WTC11 (cell line): ENCODE data around the gene CALHM1. TPM values are rescaled to one million over a fixed set of nuclear protein-coding genes. Genes with fewer than 3 reads are reported as not detected.

ENCODE experiments used
- ATAC-seq: fragments of 200-7000 bp; cut with Tn5 transposase; 2 replicates; pipeline ENCODE4 v1.10.0; 2021; ENCODE audit warnings: mild to moderate bottlenecking, moderate library complexity
- CTCF ChIA-PET: fragments of 300-600 bp; sonication (Branson Sonifier 250); formaldehyde crosslinking; loops from one replicate; lab custom pipeline; 2021; ENCODE audit warnings: antibody characterized with exemption; lab: Charles Lee
- POLR2A ChIA-PET: fragments of 350-600 bp; sonication (Branson Sonifier 250); formaldehyde crosslinking; loops from one replicate; lab custom pipeline; 2021; ENCODE audit warnings: antibody characterized with exemption; lab: Charles Lee
- DNase-seq: peaks from one replicate; pipeline ENCODE4 v3.0.0; 2021; ENCODE audit warnings: low spot score
- H3K27ac Mint-ChIP-seq: 2 replicates; pipeline ENCODE4 v1.8.0; 2021; ENCODE audit warnings: mixed read lengths
- H3K27me3 Mint-ChIP-seq: 2 replicates; pipeline ENCODE4 v1.8.0; 2021; ENCODE audit warnings: low read depth, mild to moderate bottlenecking, moderate library complexity, mixed read lengths
- H3K36me3 Mint-ChIP-seq: 2 replicates; pipeline ENCODE4 v1.8.0; 2021; ENCODE audit warnings: mixed read lengths
- H3K4me1 Mint-ChIP-seq: 2 replicates; pipeline ENCODE4 v1.8.0; 2022; ENCODE audit warnings: mixed read lengths
- H3K4me3 Mint-ChIP-seq: 2 replicates; pipeline ENCODE4 v1.8.0; 2021; ENCODE audit warnings: mild to moderate bottlenecking, moderate library complexity, mixed read lengths
- H3K9me3 Mint-ChIP-seq: 2 replicates; pipeline ENCODE4 v1.8.0; 2021; ENCODE audit warnings: mixed read lengths
- ATF1 ChIP-seq: sonication (generic); formaldehyde crosslinking; IDR thresholded peaks from 2 replicates; pipeline ENCODE4 v1.8.1; 2023; ENCODE audit warnings: mild to moderate bottlenecking, moderate library complexity, missing genetic modification reagents
- CBFB ChIP-seq: sonication (generic); formaldehyde crosslinking; IDR thresholded peaks from 2 replicates; pipeline ENCODE4 v1.8.1; 2022; ENCODE audit warnings: mild to moderate bottlenecking, low read depth, missing genetic modification reagents
- JUN ChIP-seq: sonication (generic); formaldehyde crosslinking; IDR thresholded peaks from 2 replicates; pipeline ENCODE4 v1.8.0; 2023; ENCODE audit warnings: mild to moderate bottlenecking, missing genetic modification reagents
- KAT7 ChIP-seq: sonication (generic); formaldehyde crosslinking; IDR thresholded peaks from 2 replicates; pipeline ENCODE4 v1.8.1; 2023; ENCODE audit warnings: missing genetic modification reagents, mild to moderate bottlenecking, borderline replicate concordance
- NFE2L1 ChIP-seq: sonication (generic); formaldehyde crosslinking; IDR thresholded peaks from 2 replicates; pipeline ENCODE4 v1.8.1; 2023; ENCODE audit warnings: missing genetic modification reagents
- NFYB ChIP-seq: sonication (generic); formaldehyde crosslinking; conservative IDR thresholded peaks from 2 replicates; pipeline ENCODE4 v1.8.0; 2022; ENCODE audit warnings: low read depth, missing genetic modification reagents
- ZNF219 ChIP-seq: sonication (generic); formaldehyde crosslinking; IDR thresholded peaks from 2 replicates; pipeline ENCODE4 v1.8.0; 2023; ENCODE audit warnings: missing genetic modification reagents, mild to moderate bottlenecking, borderline replicate concordance
- ZNF263 ChIP-seq: sonication (generic); formaldehyde crosslinking; IDR thresholded peaks from 2 replicates; pipeline ENCODE4 v1.8.1; 2022; ENCODE audit warnings: low read depth, mild to moderate bottlenecking, moderate library complexity, missing genetic modification reagents
- ZNF317 ChIP-seq: sonication (generic); formaldehyde crosslinking; IDR thresholded peaks from 2 replicates; pipeline ENCODE4 v1.8.1; 2023; ENCODE audit warnings: low read depth, mild to moderate bottlenecking, moderate library complexity, missing genetic modification reagents, borderline replicate concordance
- ZNF671 ChIP-seq: fragments of 250-450 bp; sonication (Bioruptor Pico); IDR thresholded peaks from 2 replicates; pipeline ENCODE4 v1.8.0; 2021; ENCODE audit warnings: mild to moderate bottlenecking
- total RNA-seq: library from RNA; stranded (reverse); gene quantifications from 3 replicates; pipeline ENCODE4 v1.2.3, GENCODE V29; 2021
- TF ChIP-seq, protein P1 (sequence below): sonication (generic); formaldehyde crosslinking; IDR thresholded peaks from 2 replicates; pipeline ENCODE4 v1.8.0; 2023; ENCODE audit warnings: missing genetic modification reagents, mild to moderate bottlenecking, borderline replicate concordance
- TF ChIP-seq, protein P2 (sequence below): sonication (generic); formaldehyde crosslinking; conservative IDR thresholded peaks from 2 replicates; pipeline ENCODE4 v1.8.1; 2023; ENCODE audit warnings: mild to moderate bottlenecking, low read depth, missing genetic modification reagents, moderate library complexity
- TF ChIP-seq, protein P3 (sequence below): sonication (generic); formaldehyde crosslinking; IDR thresholded peaks from 2 replicates; pipeline ENCODE4 v1.8.0; 2022; ENCODE audit warnings: mild to moderate bottlenecking, missing genetic modification reagents
- TF ChIP-seq, protein P4 (sequence below): sonication (generic); formaldehyde crosslinking; IDR thresholded peaks from 2 replicates; pipeline ENCODE4 v1.8.1; 2022; ENCODE audit warnings: mild to moderate bottlenecking, missing genetic modification reagents, moderate library complexity, borderline replicate concordance
- TF ChIP-seq, protein P5 (sequence below): fragments of 250-450 bp; sonication (Bioruptor Pico); IDR thresholded peaks from 2 replicates; pipeline ENCODE4 v1.8.0; 2021; ENCODE audit warnings: mild to moderate bottlenecking
- TF ChIP-seq, protein P6 (sequence below): fragments of 250-450 bp; sonication (Bioruptor Pico); IDR thresholded peaks from 2 replicates; pipeline ENCODE4 v2.1.2; 2022; ENCODE audit warnings: mild to moderate bottlenecking, moderate library complexity
- TF ChIP-seq, protein P7 (sequence below): fragments of 250-450 bp; sonication (Bioruptor Pico); IDR thresholded peaks from 2 replicates; pipeline ENCODE4 v1.9.0; 2021; ENCODE audit warnings: mild to moderate bottlenecking
- TF ChIP-seq, protein P8 (sequence below): sonication (generic); formaldehyde crosslinking; conservative IDR thresholded peaks from 2 replicates; pipeline ENCODE4 v1.8.1; 2022; ENCODE audit warnings: mild to moderate bottlenecking, missing genetic modification reagents

CALHM1 gene
- total RNA-seq, 1 experiment from 2014 or later = 0.39 TPM

DNA sequence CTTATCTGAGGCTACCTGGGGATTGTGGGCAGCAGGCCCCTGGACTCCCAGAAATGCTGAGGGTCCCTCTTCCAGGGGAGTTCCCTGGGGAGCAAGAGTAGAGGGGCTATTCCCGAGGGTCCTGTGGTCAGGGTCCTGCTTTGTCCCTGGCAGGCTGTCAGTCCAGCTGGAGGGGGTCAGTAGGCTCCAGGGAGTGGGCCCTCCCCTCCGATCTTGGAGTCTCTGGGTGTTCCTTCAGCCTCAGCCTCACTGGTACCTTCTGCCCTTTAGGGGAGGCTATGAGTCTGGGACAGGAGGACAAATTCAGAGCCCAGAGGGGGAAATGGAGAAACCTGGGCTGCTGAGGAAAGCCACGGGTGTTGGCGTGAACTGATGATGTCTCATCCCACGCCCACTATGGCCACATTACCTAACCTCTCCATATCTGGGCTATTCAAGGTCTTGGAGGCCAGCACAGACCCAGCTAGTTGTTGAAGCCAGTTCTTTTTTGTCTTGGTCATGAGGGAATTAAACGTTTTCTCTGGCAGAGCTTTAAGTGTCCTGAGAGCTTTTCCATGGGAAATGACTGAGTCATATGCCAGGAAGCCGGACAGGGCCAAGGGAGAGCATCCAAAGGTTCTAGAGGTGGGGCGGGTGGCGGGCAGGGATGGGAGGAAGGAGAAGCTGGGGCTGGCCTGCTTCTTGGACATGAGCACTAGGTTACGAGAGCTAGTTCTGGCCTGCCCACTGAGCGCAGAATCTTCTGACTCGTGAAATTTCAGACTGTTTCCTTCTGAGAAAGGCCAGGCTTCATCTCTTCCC, 12.7 kb downstream of the CALHM1 start (continued):
- TF ChIP-seq, protein P1, sequence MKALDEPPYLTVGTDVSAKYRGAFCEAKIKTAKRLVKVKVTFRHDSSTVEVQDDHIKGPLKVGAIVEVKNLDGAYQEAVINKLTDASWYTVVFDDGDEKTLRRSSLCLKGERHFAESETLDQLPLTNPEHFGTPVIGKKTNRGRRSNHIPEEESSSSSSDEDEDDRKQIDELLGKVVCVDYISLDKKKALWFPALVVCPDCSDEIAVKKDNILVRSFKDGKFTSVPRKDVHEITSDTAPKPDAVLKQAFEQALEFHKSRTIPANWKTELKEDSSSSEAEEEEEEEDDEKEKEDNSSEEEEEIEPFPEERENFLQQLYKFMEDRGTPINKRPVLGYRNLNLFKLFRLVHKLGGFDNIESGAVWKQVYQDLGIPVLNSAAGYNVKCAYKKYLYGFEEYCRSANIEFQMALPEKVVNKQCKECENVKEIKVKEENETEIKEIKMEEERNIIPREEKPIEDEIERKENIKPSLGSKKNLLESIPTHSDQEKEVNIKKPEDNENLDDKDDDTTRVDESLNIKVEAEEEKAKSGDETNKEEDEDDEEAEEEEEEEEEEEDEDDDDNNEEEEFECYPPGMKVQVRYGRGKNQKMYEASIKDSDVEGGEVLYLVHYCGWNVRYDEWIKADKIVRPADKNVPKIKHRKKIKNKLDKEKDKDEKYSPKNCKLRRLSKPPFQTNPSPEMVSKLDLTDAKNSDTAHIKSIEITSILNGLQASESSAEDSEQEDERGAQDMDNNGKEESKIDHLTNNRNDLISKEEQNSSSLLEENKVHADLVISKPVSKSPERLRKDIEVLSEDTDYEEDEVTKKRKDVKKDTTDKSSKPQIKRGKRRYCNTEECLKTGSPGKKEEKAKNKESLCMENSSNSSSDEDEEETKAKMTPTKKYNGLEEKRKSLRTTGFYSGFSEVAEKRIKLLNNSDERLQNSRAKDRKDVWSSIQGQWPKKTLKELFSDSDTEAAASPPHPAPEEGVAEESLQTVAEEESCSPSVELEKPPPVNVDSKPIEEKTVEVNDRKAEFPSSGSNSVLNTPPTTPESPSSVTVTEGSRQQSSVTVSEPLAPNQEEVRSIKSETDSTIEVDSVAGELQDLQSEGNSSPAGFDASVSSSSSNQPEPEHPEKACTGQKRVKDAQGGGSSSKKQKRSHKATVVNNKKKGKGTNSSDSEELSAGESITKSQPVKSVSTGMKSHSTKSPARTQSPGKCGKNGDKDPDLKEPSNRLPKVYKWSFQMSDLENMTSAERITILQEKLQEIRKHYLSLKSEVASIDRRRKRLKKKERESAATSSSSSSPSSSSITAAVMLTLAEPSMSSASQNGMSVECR (CRISPR knock-in tag) = no peak
- TF ChIP-seq ZNF671 (CRISPR knock-in tag) (no peak), ZNF219 (CRISPR knock-in tag) (no peak), KAT7 (CRISPR knock-in tag) (no peak), JUN (CRISPR knock-in tag) (no peak), ATF1 (CRISPR knock-in tag) (no peak), NFE2L1 (CRISPR knock-in tag) (no peak), ZNF317 (CRISPR knock-in tag) (no peak)
- TF ChIP-seq, protein P2, sequence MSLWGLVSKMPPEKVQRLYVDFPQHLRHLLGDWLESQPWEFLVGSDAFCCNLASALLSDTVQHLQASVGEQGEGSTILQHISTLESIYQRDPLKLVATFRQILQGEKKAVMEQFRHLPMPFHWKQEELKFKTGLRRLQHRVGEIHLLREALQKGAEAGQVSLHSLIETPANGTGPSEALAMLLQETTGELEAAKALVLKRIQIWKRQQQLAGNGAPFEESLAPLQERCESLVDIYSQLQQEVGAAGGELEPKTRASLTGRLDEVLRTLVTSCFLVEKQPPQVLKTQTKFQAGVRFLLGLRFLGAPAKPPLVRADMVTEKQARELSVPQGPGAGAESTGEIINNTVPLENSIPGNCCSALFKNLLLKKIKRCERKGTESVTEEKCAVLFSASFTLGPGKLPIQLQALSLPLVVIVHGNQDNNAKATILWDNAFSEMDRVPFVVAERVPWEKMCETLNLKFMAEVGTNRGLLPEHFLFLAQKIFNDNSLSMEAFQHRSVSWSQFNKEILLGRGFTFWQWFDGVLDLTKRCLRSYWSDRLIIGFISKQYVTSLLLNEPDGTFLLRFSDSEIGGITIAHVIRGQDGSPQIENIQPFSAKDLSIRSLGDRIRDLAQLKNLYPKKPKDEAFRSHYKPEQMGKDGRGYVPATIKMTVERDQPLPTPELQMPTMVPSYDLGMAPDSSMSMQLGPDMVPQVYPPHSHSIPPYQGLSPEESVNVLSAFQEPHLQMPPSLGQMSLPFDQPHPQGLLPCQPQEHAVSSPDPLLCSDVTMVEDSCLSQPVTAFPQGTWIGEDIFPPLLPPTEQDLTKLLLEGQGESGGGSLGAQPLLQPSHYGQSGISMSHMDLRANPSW (CRISPR knock-in tag) = no peak
- TF ChIP-seq, protein P3, sequence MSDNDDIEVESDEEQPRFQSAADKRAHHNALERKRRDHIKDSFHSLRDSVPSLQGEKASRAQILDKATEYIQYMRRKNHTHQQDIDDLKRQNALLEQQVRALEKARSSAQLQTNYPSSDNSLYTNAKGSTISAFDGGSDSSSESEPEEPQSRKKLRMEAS (CRISPR knock-in tag) = no peak
- TF ChIP-seq, protein P4, sequence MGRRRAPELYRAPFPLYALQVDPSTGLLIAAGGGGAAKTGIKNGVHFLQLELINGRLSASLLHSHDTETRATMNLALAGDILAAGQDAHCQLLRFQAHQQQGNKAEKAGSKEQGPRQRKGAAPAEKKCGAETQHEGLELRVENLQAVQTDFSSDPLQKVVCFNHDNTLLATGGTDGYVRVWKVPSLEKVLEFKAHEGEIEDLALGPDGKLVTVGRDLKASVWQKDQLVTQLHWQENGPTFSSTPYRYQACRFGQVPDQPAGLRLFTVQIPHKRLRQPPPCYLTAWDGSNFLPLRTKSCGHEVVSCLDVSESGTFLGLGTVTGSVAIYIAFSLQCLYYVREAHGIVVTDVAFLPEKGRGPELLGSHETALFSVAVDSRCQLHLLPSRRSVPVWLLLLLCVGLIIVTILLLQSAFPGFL (CRISPR knock-in tag) = no peak
- TF ChIP-seq, protein P5, sequence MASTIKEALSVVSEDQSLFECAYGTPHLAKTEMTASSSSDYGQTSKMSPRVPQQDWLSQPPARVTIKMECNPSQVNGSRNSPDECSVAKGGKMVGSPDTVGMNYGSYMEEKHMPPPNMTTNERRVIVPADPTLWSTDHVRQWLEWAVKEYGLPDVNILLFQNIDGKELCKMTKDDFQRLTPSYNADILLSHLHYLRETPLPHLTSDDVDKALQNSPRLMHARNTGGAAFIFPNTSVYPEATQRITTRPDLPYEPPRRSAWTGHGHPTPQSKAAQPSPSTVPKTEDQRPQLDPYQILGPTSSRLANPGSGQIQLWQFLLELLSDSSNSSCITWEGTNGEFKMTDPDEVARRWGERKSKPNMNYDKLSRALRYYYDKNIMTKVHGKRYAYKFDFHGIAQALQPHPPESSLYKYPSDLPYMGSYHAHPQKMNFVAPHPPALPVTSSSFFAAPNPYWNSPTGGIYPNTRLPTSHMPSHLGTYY = no peak
- TF ChIP-seq, protein P6, sequence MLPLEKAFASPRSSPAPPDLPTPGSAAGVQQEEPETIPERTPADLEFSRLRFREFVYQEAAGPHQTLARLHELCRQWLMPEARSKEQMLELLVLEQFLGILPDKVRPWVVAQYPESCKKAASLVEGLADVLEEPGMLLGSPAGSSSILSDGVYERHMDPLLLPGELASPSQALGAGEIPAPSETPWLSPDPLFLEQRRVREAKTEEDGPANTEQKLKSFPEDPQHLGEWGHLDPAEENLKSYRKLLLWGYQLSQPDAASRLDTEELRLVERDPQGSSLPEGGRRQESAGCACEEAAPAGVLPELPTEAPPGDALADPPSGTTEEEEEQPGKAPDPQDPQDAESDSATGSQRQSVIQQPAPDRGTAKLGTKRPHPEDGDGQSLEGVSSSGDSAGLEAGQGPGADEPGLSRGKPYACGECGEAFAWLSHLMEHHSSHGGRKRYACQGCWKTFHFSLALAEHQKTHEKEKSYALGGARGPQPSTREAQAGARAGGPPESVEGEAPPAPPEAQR (CRISPR knock-in tag) = no peak

DNA sequence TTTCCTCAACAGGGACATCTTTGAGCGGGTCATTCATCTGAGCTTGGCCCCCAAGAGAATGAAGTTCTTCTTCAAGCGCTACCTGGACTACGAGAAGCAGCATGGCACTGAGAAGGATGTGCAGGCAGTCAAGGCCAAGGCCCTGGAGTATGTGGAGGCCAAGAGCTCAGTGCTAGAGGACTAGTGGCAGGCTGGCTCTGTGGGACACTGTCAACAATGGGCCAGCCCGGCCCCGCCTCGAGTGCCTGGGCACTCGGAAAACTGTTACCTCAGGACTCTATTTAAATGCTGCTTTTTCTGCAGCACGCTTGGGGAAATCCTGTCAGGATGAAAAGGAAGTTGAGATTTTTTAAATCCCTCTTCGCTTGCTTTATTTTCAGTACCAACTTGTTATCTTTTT, 13.3 kb downstream of the CALHM1 start:
- Mint-ChIP-seq H3K27me3 (no peaks in the 10 kb centered on the region), H3K9me3 (no peaks in the 10 kb centered on the region), H3K36me3 (peaks cover 57% of the 10 kb centered on the region), H3K4me3 (no peak overlapping the region), H3K27ac (no peak overlapping the region), H3K4me1 (no peaks in the 10 kb centered on the region)
- ATAC-seq = no peak
- ChIA-PET POLR2A (no interaction called here), CTCF (no interaction called here)
- TF ChIP-seq CBFB (CRISPR knock-in tag) (no peak), NFYB (CRISPR knock-in tag) (no peak), ZNF263 (no peak)
- TF ChIP-seq, protein P7, sequence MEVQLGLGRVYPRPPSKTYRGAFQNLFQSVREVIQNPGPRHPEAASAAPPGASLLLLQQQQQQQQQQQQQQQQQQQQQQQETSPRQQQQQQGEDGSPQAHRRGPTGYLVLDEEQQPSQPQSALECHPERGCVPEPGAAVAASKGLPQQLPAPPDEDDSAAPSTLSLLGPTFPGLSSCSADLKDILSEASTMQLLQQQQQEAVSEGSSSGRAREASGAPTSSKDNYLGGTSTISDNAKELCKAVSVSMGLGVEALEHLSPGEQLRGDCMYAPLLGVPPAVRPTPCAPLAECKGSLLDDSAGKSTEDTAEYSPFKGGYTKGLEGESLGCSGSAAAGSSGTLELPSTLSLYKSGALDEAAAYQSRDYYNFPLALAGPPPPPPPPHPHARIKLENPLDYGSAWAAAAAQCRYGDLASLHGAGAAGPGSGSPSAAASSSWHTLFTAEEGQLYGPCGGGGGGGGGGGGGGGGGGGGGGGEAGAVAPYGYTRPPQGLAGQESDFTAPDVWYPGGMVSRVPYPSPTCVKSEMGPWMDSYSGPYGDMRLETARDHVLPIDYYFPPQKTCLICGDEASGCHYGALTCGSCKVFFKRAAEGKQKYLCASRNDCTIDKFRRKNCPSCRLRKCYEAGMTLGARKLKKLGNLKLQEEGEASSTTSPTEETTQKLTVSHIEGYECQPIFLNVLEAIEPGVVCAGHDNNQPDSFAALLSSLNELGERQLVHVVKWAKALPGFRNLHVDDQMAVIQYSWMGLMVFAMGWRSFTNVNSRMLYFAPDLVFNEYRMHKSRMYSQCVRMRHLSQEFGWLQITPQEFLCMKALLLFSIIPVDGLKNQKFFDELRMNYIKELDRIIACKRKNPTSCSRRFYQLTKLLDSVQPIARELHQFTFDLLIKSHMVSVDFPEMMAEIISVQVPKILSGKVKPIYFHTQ (CRISPR knock-in tag) = no peak
- TF ChIP-seq, protein P8, sequence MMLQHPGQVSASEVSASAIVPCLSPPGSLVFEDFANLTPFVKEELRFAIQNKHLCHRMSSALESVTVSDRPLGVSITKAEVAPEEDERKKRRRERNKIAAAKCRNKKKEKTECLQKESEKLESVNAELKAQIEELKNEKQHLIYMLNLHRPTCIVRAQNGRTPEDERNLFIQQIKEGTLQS (CRISPR knock-in tag) = no peak
- TF ChIP-seq, protein P5 = no peak
- no peak for DNase-seq
